HG03196 (cell line): ENCODE data around the gene COL15A1.

Experiments used
- ATAC-seq: cut with Tn5 transposase; IDR thresholded peaks from one replicate; pipeline ENCODE4 v1.9.1; 2021; ENCODE audit not compliant: unreplicated experiment

Gene COL15A1

DNA sequence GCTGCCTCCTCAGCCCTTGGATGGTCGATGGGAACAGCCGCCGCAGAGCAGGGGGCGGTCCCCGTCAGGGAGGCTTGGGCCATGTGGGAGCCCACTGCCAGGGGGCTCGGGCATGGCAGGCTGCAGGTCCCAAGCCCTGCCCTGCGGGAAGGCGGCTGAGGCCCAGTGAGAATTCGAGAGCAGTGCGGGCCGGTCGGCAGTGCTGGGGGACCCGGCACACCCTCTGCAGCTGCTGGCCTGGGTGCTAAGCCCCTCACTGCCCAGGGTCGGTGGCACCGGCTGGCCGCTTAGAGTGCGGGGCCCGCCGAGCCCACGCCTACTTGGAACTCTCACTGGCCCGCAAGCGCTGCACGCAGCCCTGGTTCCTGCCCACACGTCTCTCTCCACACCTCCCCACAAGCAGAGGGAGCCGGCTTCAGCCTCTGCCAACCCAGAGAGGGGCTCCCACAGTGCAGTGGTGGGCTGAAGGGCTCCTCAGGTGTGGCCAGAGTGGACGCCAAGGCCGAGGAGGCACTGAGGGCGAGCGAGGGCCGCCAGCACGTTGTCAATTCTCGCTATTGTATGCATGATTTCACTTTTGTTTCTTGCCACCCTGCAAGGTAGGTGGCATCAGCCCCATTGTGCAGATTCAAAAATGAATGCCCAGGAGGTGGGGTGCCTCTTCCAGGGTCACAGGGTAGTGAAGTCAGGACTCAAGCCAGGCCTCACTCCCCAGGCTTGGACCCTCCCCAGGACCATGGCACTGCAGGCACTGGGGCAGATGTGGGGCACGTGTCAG lies 48.6 kb downstream of the COL15A1 start:
- ATAC-seq: no peak

- ATAC-seq: no peak
Observed at GRCh38 chr9:98992885-98993569, 49.3 kb downstream of the COL15A1 start.

- peak; percentile 69 for ATAC-seq
Observed at GRCh38 chr9:98993570-98993945, 49.9 kb downstream of the COL15A1 start.

DNA sequence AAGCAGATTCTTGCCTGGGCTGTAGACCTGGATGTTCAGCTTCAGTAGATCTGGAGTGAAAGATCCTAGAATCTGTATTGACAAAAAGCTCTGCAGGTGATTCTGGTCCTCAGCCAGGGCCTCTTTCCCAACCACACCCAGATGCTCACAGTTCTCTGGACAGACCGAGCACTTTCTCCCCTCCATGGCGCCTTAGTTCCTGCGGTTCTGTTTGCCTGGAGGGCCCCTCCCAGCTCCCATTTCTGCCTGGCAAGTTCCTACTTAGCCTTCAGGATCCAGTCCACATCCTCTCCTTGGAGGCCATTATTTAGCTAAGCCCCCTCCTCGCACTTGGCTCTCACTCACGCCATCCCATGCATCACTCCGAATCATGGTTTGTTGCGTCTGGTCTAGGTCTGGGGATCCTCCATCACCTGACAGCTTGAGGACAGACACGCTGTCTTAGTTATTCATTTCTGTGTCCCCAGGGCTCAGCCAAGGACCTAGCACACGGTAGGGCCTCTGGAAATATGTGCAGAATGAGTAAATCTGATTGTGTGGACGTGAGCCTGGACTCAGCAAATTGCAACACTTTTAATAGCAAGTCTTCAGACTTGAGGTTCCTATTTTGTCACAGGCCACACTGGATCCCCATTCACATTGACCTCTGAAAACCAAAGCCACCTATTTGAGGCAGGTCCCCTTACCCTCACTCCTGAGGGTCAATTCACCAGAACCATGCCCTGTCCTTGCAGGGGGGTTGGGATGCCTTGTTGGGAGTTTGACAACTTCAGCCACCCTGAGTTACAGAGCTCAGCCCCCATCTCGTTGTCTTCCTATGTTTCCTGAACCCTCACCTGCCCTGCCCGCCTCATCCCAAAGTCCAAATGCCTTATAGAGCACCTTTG lies 50.7 kb downstream of the COL15A1 start:
- ATAC-seq: no peak

- no peak for ATAC-seq
Observed at GRCh38 chr9:98995059-98995671, 51.5 kb downstream of the COL15A1 start.

DNA sequence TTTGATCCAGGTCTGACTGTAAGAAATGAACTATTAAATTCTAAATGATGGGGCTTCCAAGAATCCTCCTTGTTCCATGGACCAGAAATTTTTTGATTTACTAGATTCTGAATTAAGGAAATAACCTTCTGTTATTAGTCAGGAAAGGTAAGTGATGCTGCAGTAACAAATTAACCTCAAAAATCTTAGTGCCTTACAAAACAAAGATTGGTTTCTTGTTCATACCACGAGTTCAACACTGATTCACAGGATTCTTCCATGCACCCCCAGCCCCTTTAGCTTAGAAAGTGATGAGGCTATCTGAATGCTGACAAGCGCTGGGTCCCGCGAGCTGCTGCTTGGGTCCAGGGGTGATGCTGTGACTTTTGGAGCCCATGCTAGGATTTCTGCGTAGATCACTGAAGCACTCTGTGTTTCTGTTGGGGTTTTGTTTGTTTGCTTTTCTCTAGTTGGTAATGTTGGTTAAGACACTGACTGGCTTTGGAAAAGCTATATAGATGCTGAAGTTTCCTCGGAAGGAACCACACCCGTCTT lies 52.3 kb downstream of the COL15A1 start:
- no peak for ATAC-seq

DNA sequence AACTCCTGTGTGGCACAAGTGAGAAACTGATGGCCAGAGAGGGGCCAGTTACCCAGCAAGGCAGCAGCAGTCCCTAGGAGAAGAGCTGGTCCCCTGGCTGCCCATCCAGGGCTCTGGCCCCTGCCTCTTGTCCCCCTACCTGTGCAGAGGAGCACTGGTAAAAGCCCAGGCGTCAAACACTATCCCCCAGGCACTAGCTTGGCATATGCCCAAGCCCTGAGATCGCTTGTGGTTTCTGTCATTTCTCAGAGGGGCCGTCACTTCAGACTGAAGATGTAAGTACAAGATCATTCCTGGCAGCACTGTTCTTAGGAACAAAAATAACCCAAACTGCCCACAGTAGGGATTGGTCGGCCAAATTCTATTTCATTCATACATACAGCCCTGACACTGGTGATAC lies 53.9 kb downstream of the COL15A1 start:
- no peak for ATAC-seq

DNA sequence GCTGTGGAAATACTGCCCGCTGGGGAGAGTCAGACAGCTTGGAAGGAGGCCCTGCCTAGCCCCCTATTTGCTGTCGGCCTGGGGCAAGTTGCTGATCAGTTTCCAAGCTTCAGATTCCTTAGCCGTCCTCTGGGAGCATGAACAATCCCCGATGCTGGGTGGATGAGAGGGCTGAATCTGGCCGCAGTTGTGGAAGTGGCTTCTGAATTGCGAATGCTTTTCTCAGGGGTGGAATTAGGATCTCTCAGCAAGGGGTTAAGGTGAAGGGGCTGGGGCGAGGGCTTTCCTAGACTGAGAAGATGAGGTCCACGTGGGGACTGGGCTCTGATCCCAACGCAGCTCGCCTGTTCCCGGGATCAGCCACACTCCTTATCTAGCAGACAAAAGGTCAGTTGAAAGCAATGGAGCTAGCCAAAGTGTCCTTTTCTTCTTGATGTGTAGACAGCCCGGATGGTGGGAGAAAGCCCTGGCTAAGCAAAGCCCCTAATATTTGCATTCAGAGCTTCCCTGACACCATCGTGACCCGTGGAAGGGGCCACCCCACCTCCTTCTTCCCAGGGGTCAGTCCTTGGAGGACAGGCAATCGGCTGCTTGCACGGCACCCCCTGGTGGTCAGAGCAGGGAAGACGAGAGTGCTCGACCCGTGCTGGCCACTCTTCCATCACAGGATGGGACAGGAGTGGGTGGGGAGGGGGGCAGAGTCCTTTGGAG lies 54.9 kb downstream of the COL15A1 start:
- no peak for ATAC-seq

DNA sequence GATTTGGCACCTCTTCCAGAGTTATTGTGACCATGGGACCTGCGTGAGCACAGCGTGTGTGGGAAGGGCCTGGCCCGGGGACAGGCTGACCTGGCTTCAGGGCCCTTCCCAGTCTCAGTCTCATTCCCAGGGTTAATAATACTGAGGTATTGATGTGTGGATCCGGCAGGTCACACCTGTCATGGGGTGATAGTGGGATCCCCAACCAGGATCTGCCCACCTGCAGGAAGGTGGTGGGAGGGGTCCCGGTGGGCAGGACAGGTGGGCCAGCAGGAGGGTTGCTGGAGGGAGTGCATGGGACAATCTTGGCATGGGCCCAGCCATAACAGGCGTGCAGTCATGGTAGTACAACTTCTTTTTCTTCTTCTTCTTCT lies 55.4 kb downstream of the COL15A1 start:
- ATAC-seq: no peak

DNA sequence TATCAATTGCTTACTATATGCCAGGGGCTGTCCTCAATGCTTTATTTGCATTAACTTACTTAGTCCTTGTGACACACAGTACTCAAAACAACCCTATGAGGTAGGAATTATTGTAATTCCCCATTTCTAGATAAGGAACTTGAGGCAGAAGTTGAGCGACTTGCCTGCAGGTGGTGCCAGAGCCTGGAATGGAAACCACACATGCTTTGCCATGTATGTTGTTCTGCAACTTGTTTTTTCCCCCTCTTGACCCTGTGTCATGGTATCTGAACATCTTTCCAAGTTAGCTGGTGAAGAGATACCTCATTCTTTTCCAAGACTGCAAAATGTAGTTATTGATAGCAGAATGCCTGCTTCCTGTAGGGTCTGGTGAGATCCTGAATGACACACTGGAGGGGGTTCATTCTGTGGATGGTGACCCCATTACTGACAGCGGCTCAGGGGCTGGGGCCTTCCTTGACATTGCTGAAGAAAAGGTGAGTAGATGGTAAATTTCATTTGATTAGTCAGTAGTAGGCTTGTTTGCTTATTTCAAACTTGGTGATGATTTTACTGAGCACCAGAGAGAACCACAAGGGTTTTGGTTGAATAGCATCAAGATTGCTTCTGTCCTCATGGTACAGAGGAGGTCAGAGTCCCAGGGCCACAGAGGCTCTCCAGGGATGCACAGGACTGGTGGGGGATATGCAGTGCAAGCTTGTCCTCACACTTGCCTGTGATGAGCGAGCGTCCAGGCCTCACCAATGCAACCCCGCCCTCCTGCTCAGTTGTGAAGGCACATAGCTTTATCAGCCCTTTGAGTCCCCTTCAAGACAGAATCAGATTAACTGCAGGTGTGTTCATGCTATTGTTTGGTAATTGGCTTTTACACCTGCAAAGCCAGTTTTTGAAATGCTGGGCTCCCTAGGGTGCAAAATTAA lies 57.0 kb downstream of the COL15A1 start:
- ATAC-seq: no peak

DNA sequence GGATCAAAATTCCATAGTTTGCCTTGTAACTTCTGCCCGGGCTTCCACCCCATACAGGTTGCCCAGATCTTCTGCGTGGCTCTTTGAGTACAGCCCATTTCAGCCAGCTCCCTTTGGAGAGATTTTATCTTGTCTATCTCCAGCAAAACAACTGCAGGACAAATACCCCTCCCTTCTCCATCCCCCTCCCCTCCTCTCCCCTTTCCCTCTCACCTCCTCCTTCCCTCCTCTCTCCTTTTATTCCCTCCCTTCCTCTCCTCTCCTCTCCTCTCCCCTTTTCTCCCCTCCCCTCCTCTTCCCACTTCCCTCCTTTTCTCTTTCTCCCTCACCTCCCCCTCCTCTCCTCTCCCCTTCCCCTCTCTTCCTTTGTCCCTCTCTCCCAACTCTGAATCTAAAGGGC lies 58.2 kb downstream of the COL15A1 start:
- ATAC-seq: no peak

- no peak for ATAC-seq
Observed at GRCh38 chr9:99002706-99003105, 59.0 kb downstream of the COL15A1 start.

- no peak for ATAC-seq
Observed at GRCh38 chr9:99003308-99003707, 59.6 kb downstream of the COL15A1 start.

DNA sequence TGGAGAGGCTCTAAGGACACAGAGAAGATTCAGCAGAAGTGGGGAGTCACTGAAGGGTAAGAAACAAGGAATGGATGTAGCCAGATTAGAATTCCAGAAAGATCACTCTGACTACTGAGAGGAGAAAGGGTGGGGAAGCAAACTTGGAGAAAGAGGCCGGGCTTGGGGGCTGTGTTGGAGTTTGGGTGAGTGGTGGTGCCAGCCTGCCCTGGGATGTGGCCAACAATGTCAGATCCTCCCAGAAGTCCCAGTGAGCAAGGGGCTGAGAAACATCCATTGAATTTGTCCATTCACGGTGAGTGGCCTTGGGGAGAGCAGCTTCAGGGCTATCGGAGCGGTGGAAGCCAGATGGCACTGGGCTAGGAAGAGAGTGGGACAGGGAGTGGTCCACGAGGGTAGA lies 60.4 kb downstream of the COL15A1 start:
- ATAC-seq: no peak

DNA sequence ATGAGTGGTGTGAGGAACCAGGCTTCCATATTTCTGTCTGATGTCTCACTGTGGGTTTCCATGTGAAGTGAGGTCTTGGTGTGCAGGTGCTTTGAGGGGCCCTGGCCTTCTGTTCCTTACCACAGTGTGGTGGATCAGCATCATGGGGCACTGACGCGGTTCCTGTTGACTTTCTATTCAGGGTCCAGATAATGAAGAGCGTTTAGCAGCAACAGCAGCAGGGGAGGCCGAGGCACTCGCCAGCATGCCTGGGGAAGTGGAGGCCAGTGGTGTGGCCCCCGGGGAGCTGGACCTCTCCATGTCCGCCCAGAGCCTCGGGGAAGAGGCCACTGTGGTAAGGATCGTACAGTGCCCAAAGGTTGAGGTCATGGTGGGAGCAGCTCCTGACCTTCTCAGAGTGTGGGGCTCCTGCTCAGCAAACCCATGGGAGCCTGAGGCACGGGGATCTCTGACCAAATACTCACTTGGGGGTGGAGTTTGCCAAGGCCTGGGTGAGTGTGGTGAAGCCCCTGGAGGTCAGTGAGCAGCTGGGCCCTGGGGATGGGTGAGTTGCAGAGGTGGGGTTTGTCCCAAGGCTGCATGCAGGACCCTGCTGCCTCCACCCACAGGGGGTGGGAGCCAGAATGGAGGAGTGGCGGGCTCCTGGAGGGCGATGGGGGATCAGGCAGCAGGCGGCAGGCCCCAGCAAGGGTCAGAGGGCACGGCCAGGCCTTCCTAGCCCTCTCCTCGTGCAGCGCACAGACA lies 61.2 kb downstream of the COL15A1 start:
- ATAC-seq: no peak

DNA sequence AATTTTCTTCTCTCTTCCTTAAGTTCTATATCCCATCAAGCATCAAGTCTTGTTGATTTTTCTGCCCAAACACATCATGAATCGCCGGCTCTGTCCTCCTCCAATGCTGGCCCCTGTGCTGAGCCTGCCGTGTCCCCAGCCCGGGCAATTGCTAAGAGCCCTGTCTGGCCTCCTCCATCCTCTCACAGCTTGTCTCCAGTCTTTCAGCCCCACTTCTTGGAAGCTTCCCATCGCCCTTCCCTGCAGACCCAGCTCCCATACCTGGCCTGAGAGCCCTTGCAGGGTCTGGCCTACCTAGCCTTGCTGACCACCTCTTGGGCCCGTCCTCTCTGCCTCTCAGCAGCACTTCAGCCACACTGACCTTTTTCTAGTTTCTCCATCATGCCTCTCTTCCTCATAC lies 61.9 kb downstream of the COL15A1 start:
- no peak for ATAC-seq

- no peak for ATAC-seq
Observed at GRCh38 chr9:99006511-99006910, 62.8 kb downstream of the COL15A1 start.

GRCh38 chr9:99006979-99007378 lies 63.3 kb downstream of the COL15A1 start:
- ATAC-seq: no peak

DNA sequence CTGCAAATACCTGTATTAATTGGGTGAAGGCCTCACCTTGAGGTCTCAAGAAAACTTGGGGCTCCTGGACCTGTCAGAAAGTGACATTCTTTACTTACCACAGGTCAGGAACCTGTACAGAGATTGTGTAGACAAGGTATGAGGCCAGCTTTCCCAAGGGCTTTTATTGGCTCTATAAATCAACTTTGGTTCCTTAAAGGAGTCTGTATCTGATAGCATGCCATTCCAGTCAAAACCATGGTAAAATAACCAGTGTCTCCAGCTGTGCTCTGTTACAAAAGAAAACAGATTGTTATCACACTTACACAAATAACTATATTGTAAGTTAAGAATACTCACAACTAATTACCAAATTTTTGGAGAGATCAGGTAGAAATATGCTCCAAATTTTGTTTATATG lies 64.5 kb downstream of the COL15A1 start:
- ATAC-seq: no peak
